Sigmoid colon (tissue), 7 donors: ENCODE measurements around the gene ADGRE2. TPM values are rescaled to one million over a fixed set of nuclear protein-coding genes. Genes with fewer than 3 reads are reported as not detected.
"Not testable (repeated sequence)": the region's sequence is repeated elsewhere in the genome, so short reads cannot be mapped to it uniquely, and the experiment has no call there.

Experiments
- DNase-seq: peaks from one replicate; pipeline ENCODE4 v3.0.0-alpha.2; 2019
- H3K27ac ChIP-seq, 4 donors: fragments of 200-600 bp; sonication (generic); one replicate each; pipeline ENCODE4 v1.5.1; 2016 to 2019; ENCODE audit warnings: mild to moderate bottlenecking in 1 of 4
- H3K27me3 ChIP-seq, 3 donors: fragments of 200-600 bp; sonication (generic); one replicate each; pipeline ENCODE4 v1.5.1; 2019; ENCODE audit warnings: mild to moderate bottlenecking in 1 of 3
- H3K36me3 ChIP-seq, 4 donors: fragments of 200-600 bp; sonication (generic); one replicate each; pipeline ENCODE4 v1.5.1; 2016 to 2019
- H3K4me1 ChIP-seq, 4 donors: fragments of 200-600 bp; sonication (generic); one replicate each; pipeline ENCODE4 v1.5.1; 2017 to 2019
- H3K4me3 ChIP-seq, 4 donors: fragments of 200-600 bp; sonication (generic); one replicate each; pipeline ENCODE4 v1.5.1; 2017 to 2019; ENCODE audit warnings: mild to moderate bottlenecking in 2 of 4, moderate library complexity in 1 of 4
- H3K9me3 ChIP-seq, 4 donors: fragments of 200-600 bp in 3 of 4; sonication (generic) in 3 of 4; one replicate each; pipeline versions ENCODE4 v1.5.1 to v1.6.1; 2013 to 2019
- EP300 ChIP-seq, 4 donors: sonication (generic); formaldehyde crosslinking; IDR thresholded peaks; one replicate each; pipeline ENCODE4 v1.6.1; 2017; ENCODE audit warnings: antibody characterized with exemption in 4 of 4
- POLR2A ChIP-seq, 2 donors: fragments of 450-650 bp; IDR thresholded peaks; one replicate each; pipeline ENCODE4 v1.6.1; 2016; ENCODE audit warnings: antibody characterized with exemption in 2 of 2, mild to moderate bottlenecking in 2 of 2, moderate library complexity in 2 of 2
- POLR2AphosphoS5 ChIP-seq, 4 donors: sonication (generic); formaldehyde crosslinking; IDR thresholded peaks; one replicate each; pipeline ENCODE4 v1.6.1; 2017; ENCODE audit warnings: antibody characterized with exemption in 4 of 4
- WGBS, 2 donors: extraction: QIAGEN DNeasy Blood & Tissue Kit; methylation state at CpG; one replicate each; pipeline ENCODE4 v1.1.7; 2013; 5-methylcytosine and 5-hydroxymethylcytosine counted together
- intact Hi-C: fragments of 100-400 bp; cut with DNase I; formaldehyde crosslinking; loops from one replicate; pipeline ENCODE4 v1.15.1; 2023
- polyA plus RNA-seq, 3 donors: library from polyadenylated mRNA; stranded (reverse); fragments of 200-250 nt; gene quantifications; one replicate each; pipeline ENCODE4 v1.2.3, GENCODE V29; 2013
- total RNA-seq, 4 donors: library from RNA; depleted of rRNA; stranded (reverse); fragments of >200 nt; gene quantifications; one replicate each; pipeline ENCODE4 v1.1.0, GENCODE V29; 2016
- TF ChIP-seq, protein P1 (sequence below), 4 experiments: fragments of 450-650 bp in 3 of 4; fragments of 200-600 bp in 1 of 4; IDR thresholded peaks; one replicate each; pipeline ENCODE4 v1.5.1; 2016 to 2019; ENCODE audit warnings: antibody characterized with exemption in 4 of 4, mild to moderate bottlenecking in 3 of 4, moderate library complexity in 2 of 4
- donor health status: healthy with polysubstance abuse.
- donor health status: Bipolar disorder and iron deficiency.
- donor health status: healthy.

The ADGRE2 gene
- total and polyA plus RNA-seq, 7 donors, result 0.49 to 3.6 (median 1.8) TPM

DNA sequence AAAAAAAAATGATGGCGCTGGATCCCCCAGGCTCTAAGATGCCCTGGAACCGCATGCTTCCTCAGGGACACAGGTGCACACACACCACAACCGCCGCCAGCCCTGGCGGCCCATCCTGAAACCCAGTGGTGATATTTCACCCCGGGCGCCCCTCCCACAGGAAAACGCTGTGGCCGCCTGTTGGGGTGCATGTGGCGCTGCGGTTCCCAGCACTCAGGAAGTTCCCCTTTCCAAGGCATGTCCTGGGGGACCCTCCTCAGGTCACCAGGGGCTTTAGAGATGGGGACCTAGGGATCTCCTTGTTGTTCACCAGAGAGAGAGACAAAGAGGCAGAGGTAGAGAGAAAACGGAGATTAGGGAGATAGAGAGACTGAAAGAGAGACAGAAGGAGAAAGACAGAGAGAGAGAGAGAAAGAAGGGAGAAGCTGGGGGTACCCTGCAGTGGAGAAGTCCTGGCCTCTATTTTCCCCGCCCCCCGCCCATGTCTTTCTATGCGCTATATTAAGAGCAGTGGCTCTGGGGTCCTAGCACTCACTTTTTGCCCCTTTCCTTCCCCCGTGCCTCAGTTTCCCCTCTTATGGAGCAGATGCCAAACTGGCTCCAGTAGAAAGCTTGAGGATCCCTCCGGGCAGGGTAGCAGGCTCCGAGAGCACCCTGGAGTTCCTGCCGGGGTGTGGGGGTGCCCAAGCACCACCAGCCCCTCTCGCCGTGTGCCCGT is 2.3 kb downstream of the ADGRE2 start:
- no peaks in the 10 kb centered on the region for H3K9me3 ChIP-seq
- H3K36me3 ChIP-seq, result no peaks in the 10 kb centered on the region
- intact Hi-C loops, result no loop called here
- H3K4me1 ChIP-seq, result peaks cover 0 to 9% (median 0%) of the 10 kb centered on the region in 4 donors
- DNase-seq, result no peak
- TF ChIP-seq, protein P1, sequence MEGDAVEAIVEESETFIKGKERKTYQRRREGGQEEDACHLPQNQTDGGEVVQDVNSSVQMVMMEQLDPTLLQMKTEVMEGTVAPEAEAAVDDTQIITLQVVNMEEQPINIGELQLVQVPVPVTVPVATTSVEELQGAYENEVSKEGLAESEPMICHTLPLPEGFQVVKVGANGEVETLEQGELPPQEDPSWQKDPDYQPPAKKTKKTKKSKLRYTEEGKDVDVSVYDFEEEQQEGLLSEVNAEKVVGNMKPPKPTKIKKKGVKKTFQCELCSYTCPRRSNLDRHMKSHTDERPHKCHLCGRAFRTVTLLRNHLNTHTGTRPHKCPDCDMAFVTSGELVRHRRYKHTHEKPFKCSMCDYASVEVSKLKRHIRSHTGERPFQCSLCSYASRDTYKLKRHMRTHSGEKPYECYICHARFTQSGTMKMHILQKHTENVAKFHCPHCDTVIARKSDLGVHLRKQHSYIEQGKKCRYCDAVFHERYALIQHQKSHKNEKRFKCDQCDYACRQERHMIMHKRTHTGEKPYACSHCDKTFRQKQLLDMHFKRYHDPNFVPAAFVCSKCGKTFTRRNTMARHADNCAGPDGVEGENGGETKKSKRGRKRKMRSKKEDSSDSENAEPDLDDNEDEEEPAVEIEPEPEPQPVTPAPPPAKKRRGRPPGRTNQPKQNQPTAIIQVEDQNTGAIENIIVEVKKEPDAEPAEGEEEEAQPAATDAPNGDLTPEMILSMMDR (IDR thresholded peaks at IDR 0.05), result no peak
- TF ChIP-seq EP300 (IDR thresholded peaks at IDR 0.05) (no peak), POLR2A (IDR thresholded peaks at IDR 0.05) (no peak), POLR2AphosphoS5 (IDR thresholded peaks at IDR 0.05) (no peak)
- H3K27ac ChIP-seq, result no peak overlapping the region
- 5 to 9% methylated on average over 22 of the region's 22 CpGs for WGBS, 2 donors
- peaks cover 5 to 50% (median 34%) of the 10 kb centered on the region in 3 donors for H3K27me3 ChIP-seq
- H3K4me3 ChIP-seq, result peak overlapping the region in 2 of 4 donors; percentile 30

DNA sequence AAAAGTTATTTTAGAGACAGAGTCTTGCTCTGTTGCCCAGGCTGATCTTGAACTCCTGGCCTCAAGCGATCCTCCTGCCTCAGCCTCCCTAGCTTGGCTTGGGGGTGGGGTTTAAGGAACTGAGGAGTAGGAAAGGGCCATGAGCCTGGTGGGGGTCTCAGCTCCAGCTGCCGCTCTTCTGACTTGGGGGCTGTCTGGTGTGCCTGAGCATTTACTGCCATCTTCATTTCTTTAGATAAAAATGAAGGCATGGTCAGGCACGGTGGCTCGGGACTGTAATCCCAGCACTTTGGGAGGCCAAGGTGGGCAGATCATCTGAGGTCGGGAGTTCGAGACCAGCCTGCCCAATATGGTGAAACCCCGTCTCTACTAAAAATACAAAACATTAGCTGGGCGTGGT is 3.0 kb downstream of the ADGRE2 start:
- DNase-seq, H3K36me3 ChIP-seq, H3K27ac ChIP-seq, H3K4me1 ChIP-seq, H3K4me3 ChIP-seq, intact Hi-C loops, H3K9me3 ChIP-seq: not testable (repeated sequence)
- WGBS, 2 donors, result 67 to 69% methylated on average over 8 of the region's 8 CpGs
- H3K27me3 ChIP-seq, result peaks cover 5 to 50% (median 34%) of the 10 kb centered on the region in 3 donors

DNA sequence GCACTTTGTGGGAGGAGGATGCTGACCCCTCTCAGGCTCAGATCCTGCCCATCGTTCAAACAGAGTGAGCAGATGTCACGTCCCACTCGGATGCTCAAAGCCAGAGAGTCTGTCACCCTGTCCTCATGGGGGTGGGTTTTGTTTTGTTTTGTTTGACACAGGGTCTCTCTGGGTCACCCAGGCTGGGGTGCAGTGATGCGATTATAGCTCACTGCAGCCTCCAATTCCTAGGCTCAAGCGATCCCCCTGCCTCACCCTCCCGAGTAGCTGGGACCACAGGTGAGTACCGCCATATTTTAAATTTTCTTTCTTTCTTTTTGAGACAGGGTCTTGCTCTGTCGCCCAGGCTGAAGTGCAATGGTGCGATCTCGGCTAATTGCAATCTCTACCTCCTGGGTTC is 4.0 kb downstream of the ADGRE2 start:
- TF ChIP-seq POLR2AphosphoS5 (IDR thresholded peaks at IDR 0.05) (no peak), EP300 (IDR thresholded peaks at IDR 0.05) (no peak), POLR2A (IDR thresholded peaks at IDR 0.05) (no peak)
- TF ChIP-seq, protein P1 (IDR thresholded peaks at IDR 0.05), result no peak
- intact Hi-C loops, result no loop called here
- H3K27ac ChIP-seq, result no peak overlapping the region
- H3K36me3 ChIP-seq, result no peaks in the 10 kb centered on the region
- H3K4me3 ChIP-seq, result no peak overlapping the region
- H3K9me3 ChIP-seq, result no peaks in the 10 kb centered on the region
- peaks cover 5 to 46% (median 34%) of the 10 kb centered on the region in 3 donors for H3K27me3 ChIP-seq
- no peak for DNase-seq
- H3K4me1 ChIP-seq, result peaks cover 0 to 9% (median 0%) of the 10 kb centered on the region in 4 donors
- WGBS, 2 donors, result 78 to 84% methylated on average over 10 of the region's 10 CpGs

DNA sequence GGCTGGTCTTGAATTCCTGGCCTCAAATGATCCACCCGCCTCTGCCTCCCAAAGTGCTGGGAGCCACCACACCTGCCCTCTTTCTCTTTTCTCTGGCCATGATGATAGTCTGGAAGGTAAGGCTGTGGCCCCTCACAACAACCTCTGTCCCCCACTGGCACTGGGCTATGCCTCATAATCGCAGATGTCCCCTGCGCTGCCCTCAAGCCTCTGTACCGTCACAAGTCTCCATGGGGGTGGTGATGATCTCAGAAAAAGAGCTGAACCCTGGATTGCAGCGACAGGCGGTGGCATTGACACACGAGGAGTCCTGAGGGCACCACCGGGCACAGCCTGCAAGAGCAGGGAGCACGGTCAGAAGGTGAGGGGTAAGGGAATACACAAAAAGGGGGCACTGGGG is 4.6 kb downstream of the ADGRE2 start:
- H3K4me1 ChIP-seq, H3K4me3 ChIP-seq, intact Hi-C loops, H3K9me3 ChIP-seq, DNase-seq, H3K27ac ChIP-seq, H3K36me3 ChIP-seq: not testable (repeated sequence)
- WGBS, 2 donors, result 81 to 91% methylated on average over 9 of the region's 9 CpGs
- H3K27me3 ChIP-seq, result peaks cover 5 to 46% (median 34%) of the 10 kb centered on the region in 3 donors

DNA sequence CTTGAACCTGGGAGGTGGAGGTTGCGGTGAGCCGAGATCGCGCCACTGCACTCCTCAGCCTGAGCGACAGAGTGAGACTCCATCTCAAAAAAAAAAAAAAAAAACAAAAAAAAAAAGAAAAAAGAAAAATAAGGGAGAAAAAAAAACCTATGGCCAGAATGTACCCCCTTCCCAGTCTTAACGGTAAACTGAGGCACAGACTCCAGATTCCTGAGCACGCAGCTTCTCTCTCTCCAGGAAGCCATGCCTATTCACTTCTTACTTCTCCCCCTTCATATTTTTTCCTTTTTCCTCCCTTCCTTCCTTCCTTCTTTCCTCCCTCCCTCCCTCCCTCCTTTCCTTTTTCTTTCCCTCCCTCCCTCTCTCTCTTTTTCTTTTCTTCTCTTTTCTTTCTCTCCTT is 5.4 kb downstream of the ADGRE2 start:
- 91 to 92% methylated on average over 7 of the region's 7 CpGs for WGBS, 2 donors
- Histone ChIP-seq H3K27me3 (peaks cover 5 to 46% (median 29%) of the 10 kb centered on the region in 3 donors), H3K36me3 (no peaks in the 10 kb centered on the region), H3K4me1 (peaks cover 0 to 9% (median 0%) of the 10 kb centered on the region in 4 donors), H3K9me3 (no peaks in the 10 kb centered on the region), H3K27ac (no peak overlapping the region), H3K4me3 (no peak overlapping the region)
- DNase-seq, result no peak
- intact Hi-C loops, result no loop called here
- TF ChIP-seq, protein P1 (IDR thresholded peaks at IDR 0.05), result no peak
- TF ChIP-seq EP300 (IDR thresholded peaks at IDR 0.05), result no peak

DNA sequence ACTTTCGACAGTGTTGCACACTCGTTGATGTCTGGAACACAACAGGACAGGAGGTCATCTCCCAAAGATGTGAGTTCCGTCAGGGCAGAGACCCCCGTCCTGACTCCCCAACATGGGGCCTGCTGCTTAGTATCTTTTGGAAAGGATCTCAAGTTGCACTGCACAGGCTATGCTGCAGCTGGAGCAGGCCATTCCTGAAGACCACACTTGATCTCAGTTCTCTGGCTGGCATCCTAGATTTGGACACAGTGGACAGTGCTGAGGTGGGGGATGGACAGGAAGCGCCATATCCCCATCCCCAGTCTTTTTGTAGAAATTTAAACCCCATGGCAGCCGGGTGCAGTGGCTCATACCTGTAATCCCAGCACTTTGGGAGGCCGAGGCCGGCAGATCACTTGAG is 5.9 kb downstream of the ADGRE2 start:
- Histone ChIP-seq H3K4me1 (peaks cover 0 to 9% (median 0%) of the 10 kb centered on the region in 4 donors), H3K9me3 (no peaks in the 10 kb centered on the region), H3K4me3 (no peak overlapping the region), H3K36me3 (no peaks in the 10 kb centered on the region), H3K27me3 (peaks cover 5 to 41% (median 24%) of the 10 kb centered on the region in 3 donors), H3K27ac (no peak overlapping the region)
- no peak for DNase-seq
- intact Hi-C loops, result no loop called here
- WGBS, 2 donors, result 84 to 90% methylated on average over 8 of the region's 8 CpGs
- TF ChIP-seq EP300 (IDR thresholded peaks at IDR 0.05) (no peak), POLR2A (IDR thresholded peaks at IDR 0.05) (no peak), POLR2AphosphoS5 (IDR thresholded peaks at IDR 0.05) (no peak)
- TF ChIP-seq, protein P1 (IDR thresholded peaks at IDR 0.05), result no peak
